HG02763 (cell line): ENCODE measurements around the gene PAPSS2.

ENCODE experiments used
- ATAC-seq: cut with Tn5 transposase; IDR thresholded peaks from one replicate; pipeline ENCODE4 v1.9.1; 2021; ENCODE audit warnings: mild to moderate bottlenecking, moderate library complexity; ENCODE audit not compliant: unreplicated experiment

Gene PAPSS2

GRCh38 chr10:87775766-87776165, 116.1 kb downstream of the PAPSS2 start:
- no peak for ATAC-seq

DNA sequence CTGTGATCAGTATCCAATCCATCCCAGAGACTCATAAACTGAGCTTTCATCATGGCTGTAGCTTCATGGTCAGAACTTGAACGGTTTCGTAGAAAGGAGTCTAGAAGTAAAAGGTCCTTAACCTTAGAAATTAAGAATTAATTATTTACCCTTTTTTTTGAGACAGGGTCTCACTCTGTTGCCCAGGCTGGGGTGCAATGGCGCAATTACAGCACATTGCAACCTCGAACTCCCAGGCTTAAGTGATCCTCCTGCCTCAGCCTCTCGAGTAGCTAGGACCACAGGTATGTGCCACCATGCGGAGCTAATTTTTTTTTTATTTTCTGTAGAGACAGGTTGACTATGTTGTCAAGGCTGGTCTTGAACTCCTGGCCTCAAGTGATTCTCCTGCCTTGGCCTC, 116.7 kb downstream of the PAPSS2 start:
- no peak for ATAC-seq

- no peak for ATAC-seq
These were observed 121.9 kb downstream of the PAPSS2 start for GRCh38 chr10:87781545-87781944.

DNA sequence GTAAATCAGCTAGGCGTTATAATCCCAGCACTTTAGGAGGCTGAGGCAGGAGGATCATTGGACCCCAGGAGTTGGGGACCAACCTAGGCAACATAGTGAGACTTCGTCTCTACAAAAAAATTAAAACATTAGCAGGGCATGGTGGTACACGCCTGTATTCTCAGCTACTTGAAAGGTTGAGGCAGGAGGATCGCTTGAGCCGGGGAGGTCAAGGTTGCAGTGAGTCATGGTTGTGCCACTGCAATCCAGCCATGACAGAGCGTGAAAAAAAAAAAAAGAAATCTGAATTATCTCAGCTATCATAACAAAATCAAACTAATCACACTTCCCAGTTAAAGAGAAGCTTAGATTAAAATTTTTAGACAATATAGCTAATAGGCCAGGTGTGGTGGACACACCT, 123.0 kb downstream of the PAPSS2 start:
- ATAC-seq = no peak

DNA sequence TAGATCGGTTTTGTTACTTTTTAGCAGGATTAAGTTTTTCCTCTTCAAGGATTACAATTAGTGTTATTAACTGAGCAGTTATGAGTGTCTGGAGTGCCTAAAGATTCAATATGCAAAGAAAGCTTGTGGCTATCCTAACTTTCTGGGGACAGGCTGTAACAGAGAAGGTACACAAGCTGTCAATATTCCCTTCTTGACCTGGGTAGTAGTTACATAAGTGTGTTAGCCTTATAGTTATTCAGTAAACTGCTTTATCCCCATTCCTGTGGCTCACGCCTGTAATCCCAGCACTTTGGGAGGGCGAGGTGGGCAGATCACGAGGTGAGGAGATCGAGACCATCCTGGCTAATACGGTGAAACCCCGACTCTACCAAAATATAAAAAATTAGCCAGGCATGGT, 126.7 kb downstream of the PAPSS2 start:
- ATAC-seq = no peak

- no peak for ATAC-seq
These were observed 130.5 kb downstream of the PAPSS2 start for GRCh38 chr10:87790185-87790584.

DNA sequence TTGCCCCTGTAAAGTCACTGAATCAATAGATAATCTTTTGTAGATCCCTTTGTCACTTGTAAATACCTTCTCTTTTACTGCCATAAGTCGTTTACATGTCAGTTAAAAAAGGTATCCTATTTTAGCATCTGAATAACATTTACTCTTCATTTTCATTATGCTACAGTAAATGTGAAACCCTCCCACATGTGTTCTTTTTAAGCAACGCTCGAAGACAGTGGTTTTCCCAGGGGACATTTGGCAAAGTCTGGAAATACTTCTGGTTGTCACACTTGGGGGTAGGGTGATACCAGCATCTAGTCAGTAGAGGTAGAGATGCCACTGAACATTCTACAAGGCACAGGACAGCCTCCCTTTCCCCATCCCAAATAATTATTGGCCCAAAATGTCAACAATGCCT, 134.6 kb downstream of the PAPSS2 start:
- peak; percentile 47 for ATAC-seq
